Spinal cord (tissue), 10 donors: ENCODE data around the gene MROH2A. TPM values are rescaled to one million over a fixed set of nuclear protein-coding genes. Genes with fewer than 3 reads are reported as not detected.
"Not testable (repeated sequence)": the region's sequence is repeated elsewhere in the genome, so short reads cannot be mapped to it uniquely, and the experiment has no call there.

ENCODE experiments used
- DNase-seq, 6 donors: peaks; one replicate each; pipeline versions ENCODE4 v3.0.0 to v3.0.0-alpha.2; 2013 to 2015; ENCODE audit warnings: low spot score in 6 of 6, low read depth in 4 of 6
- H3K27ac ChIP-seq: one replicate; pipeline ENCODE4 v1.5.1; 2013; ENCODE audit warnings: low read depth, low read length, control low read depth
- H3K27me3 ChIP-seq: one replicate; pipeline ENCODE4 v1.6.1; 2013; ENCODE audit warnings: low read length; ENCODE audit not compliant: control insufficient read depth, insufficient read depth
- H3K36me3 ChIP-seq: one replicate; pipeline ENCODE4 v1.6.1; 2013; ENCODE audit warnings: low read length; ENCODE audit not compliant: control insufficient read depth, insufficient read depth
- H3K4me1 ChIP-seq: one replicate; pipeline ENCODE4 v1.6.1; 2013; ENCODE audit warnings: low read length; ENCODE audit not compliant: control insufficient read depth, insufficient read depth
- H3K4me3 ChIP-seq: one replicate; pipeline ENCODE4 v1.5.1; 2013; ENCODE audit warnings: low read depth, low read length, control low read depth
- H3K9me3 ChIP-seq: one replicate; pipeline ENCODE4 v1.6.1; 2013; ENCODE audit warnings: low read length; ENCODE audit not compliant: control insufficient read depth, insufficient read depth
- WGBS: methylation state at CpG from one replicate; pipeline ENCODE4 v1.1.5; 2013; ENCODE audit warnings: missing lambda C conversion rate; ENCODE audit not compliant: insufficient coverage; 5-methylcytosine and 5-hydroxymethylcytosine counted together
- polyA plus RNA-seq, 2 donors: library from polyadenylated mRNA; unstranded; fragments of 120-200 nt; gene quantifications; one replicate each; pipeline ENCODE4 v1.2.1, GENCODE V29; 2013; ENCODE audit not compliant: insufficient read length in 2 of 2
- total RNA-seq, 2 donors: library from RNA; depleted of rRNA in 1 of 2; stranded (reverse); fragments of 120-200 nt in 1 of 2; fragments of >200 nt in 1 of 2; gene quantifications; one replicate each; pipeline versions ENCODE4 v1.2.3 to v1.2.4, GENCODE V29; 2013 to 2014
- donor health status: healthy.

Gene MROH2A
- total and polyA plus RNA-seq, 4 donors = under 0.01 to 0.12 TPM; not detected in 2

- not testable (repeated sequence) for H3K27ac ChIP-seq, H3K27me3 ChIP-seq, H3K4me1 ChIP-seq, H3K4me3 ChIP-seq, DNase-seq, H3K9me3 ChIP-seq, H3K36me3 ChIP-seq
- 88% methylated on average over 2 of the region's 2 CpGs for WGBS
These were observed 27.4 kb upstream of the MROH2A start for GRCh38 chr2:233750689-233751088.

GRCh38 chr2:233751212-233752009 lies 26.7 kb upstream of the MROH2A start:
- not testable (repeated sequence) for H3K27me3 ChIP-seq, H3K9me3 ChIP-seq, H3K4me3 ChIP-seq, H3K4me1 ChIP-seq, DNase-seq, H3K36me3 ChIP-seq, H3K27ac ChIP-seq
- 80% methylated on average over 1 of the region's 2 CpGs for WGBS

- H3K4me3 ChIP-seq = no peak overlapping the region
- DNase-seq = no peak
- no peaks in the 10 kb centered on the region for H3K27me3 ChIP-seq
- no peaks in the 10 kb centered on the region for H3K36me3 ChIP-seq
- H3K27ac ChIP-seq = no peak overlapping the region
- WGBS = 95% methylated on average over 42 of the region's 44 CpGs
- H3K9me3 ChIP-seq = peaks cover 8% of the 10 kb centered on the region
- H3K4me1 ChIP-seq = peaks cover under 1% of the 10 kb centered on the region
These were observed 23.1 kb upstream of the MROH2A start for GRCh38 chr2:233754872-233755611.

GRCh38 chr2:233756429-233757081 lies 21.6 kb upstream of the MROH2A start:
- Histone ChIP-seq H3K4me3 (no peak overlapping the region), H3K36me3 (no peaks in the 10 kb centered on the region), H3K9me3 (no peaks in the 10 kb centered on the region), H3K27ac (no peak overlapping the region), H3K27me3 (no peaks in the 10 kb centered on the region), H3K4me1 (peaks cover 3% of the 10 kb centered on the region)
- 86% methylated on average over 1 of the region's 7 CpGs for WGBS
- no peak for DNase-seq

GRCh38 chr2:233758141-233758540 lies 20.0 kb upstream of the MROH2A start:
- Histone ChIP-seq H3K4me1 (peaks cover 3% of the 10 kb centered on the region), H3K27me3 (no peaks in the 10 kb centered on the region), H3K36me3 (no peaks in the 10 kb centered on the region), H3K4me3 (no peak overlapping the region), H3K9me3 (no peaks in the 10 kb centered on the region), H3K27ac (no peak overlapping the region)
- no peak for DNase-seq

- 100% methylated on average over 1 of the region's 2 CpGs for WGBS
- H3K27me3 ChIP-seq = no peaks in the 10 kb centered on the region
- no peak for DNase-seq
- H3K27ac ChIP-seq = no peak overlapping the region
- no peak overlapping the region for H3K4me3 ChIP-seq
- no peaks in the 10 kb centered on the region for H3K36me3 ChIP-seq
- no peaks in the 10 kb centered on the region for H3K9me3 ChIP-seq
- H3K4me1 ChIP-seq = peaks cover 3% of the 10 kb centered on the region
These were observed 19.3 kb upstream of the MROH2A start for GRCh38 chr2:233758849-233759248.

GRCh38 chr2:233760043-233760442 lies 18.1 kb upstream of the MROH2A start, which contains the start of gene UGT1A1:
UGT1A1 (plus strand) TSS chr2:233760270; CDS start chr2:233760288, 18 bp downstream.
- 98% methylated on average over 4 of the region's 6 CpGs for WGBS
- peaks cover 3% of the 10 kb centered on the region for H3K4me1 ChIP-seq
- H3K27ac ChIP-seq = no peak within 1 kb of the TSS
- no peaks in the 10 kb centered on the region for H3K36me3 ChIP-seq
- no peaks in the 10 kb centered on the region for H3K9me3 ChIP-seq
- H3K27me3 ChIP-seq = no peaks in the 10 kb centered on the region
- H3K4me3 ChIP-seq = no peak within 1 kb of the TSS
- DNase-seq = no peak

- H3K4me1 ChIP-seq = peaks cover 3% of the 10 kb centered on the region
- DNase-seq = no peak
- no peak overlapping the region for H3K4me3 ChIP-seq
- H3K27ac ChIP-seq = no peak overlapping the region
- H3K27me3 ChIP-seq = no peaks in the 10 kb centered on the region
- 86% methylated on average over 1 of the region's 4 CpGs for WGBS
- no peaks in the 10 kb centered on the region for H3K36me3 ChIP-seq
- no peaks in the 10 kb centered on the region for H3K9me3 ChIP-seq
These were observed 16.9 kb upstream of the MROH2A start for GRCh38 chr2:233761040-233761769.

- Histone ChIP-seq H3K27me3 (no peaks in the 10 kb centered on the region), H3K27ac (no peak overlapping the region)
- DNase-seq = no peak
These were observed 13.9 kb upstream of the MROH2A start for GRCh38 chr2:233764264-233764663.

More at GRCh38 chr2:233764264-233764663, 13.9 kb upstream of the MROH2A start:
- H3K4me3 ChIP-seq = no peak overlapping the region
- WGBS = 88% methylated on average over 7 of the region's 7 CpGs
- H3K36me3 ChIP-seq = no peaks in the 10 kb centered on the region
- peaks cover 3% of the 10 kb centered on the region for H3K4me1 ChIP-seq
- H3K9me3 ChIP-seq = no peaks in the 10 kb centered on the region
